ENCODE data around the gene GTSE1. TPM values are rescaled to one million over a fixed set of nuclear protein-coding genes. Genes with fewer than 3 reads are reported as not detected.

GTSE1 gene
- total and polyA plus RNA-seq, 9 donors: 0.18 to 0.84 (median 0.38) TPM; not detected in 1

DNA sequence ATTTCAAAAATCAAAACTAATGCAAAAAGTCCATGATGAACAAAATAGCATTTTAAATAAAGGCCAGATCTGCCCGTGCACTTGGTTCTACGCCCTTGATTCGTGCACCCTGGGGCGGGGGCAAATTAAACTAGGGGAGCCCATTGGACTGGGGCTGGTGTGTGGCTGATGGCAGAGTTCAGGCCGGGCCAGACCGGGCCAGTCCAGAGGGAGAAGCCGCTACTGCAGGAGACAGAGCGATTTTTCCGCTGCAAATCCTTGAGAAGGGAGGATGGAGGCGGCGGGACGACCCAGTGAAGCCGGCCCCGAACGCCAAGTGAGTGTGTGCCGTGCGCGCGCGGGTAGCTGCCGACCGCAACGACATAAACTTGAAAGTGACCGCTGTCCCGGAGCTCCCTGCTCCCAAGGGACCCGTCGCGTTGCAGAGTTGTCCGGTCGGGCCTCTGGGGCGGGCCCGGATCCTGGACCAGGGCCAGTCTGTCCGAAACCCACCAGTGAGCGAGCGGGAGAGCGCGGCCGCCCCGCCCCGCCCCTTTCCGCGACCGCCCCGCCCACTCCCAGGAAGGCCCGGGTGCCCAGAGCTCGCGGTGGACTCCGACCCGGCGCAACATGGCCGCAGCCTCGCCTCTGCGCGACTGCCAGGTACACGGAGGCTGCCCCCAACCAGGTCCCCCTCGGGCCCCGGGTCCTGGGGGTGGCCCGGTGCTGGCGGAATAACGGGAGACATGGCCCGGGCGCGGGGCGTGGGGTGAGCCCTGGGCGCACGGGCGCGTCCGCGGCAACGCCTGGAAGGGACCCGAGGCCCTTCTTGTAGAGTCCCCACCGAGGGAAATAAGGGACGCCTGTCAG is 29.0 kb upstream of the GTSE1 start, which contains the start of gene TTC38:
Gene TTC38 (plus strand): TSS at position 578 of the 849 bp plus-strand sequence. CDS start 32 bp downstream, at position 610.
- intact Hi-C loops (cut with DNase I): loop anchor here in 1 of 4 donors (10.0 kb wide), 1 partner anchor 143 kb away; no protein-coding TSS in a partner anchor
- H3K36me3 ChIP-seq: no peaks in the 10 kb centered on the region

DNA sequence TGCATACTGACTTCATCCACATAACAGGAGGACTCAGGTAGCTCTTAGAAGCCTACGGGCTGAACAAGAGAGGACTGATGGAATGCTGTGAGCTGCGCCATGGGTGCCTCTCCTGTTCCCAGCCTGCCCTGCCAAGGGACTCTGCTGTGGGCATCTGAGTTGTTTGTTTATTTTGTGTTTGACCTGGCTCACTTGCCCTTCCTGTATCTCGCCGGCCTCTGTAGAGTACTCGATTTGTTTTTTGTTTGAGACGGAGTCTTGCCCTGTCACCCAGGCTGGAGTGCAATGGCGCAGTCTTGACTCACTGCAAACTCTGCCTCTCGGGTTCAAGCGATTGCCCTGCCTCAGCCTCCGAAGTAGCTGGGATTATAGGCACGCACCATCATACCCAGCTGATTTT is 27.1 kb upstream of the GTSE1 start:
- DNase-seq: peak in 1 of 5 donors; percentile 20
- intact Hi-C loops (cut with DNase I): loop anchor here in 1 of 4 donors (10.0 kb wide), 1 partner anchor 145 kb away; no protein-coding TSS in a partner anchor
- Histone ChIP-seq H3K4me1 (ENCODE audit: insufficient read depth) (peaks cover 5% of the 10 kb centered on the region), H3K36me3 (no peaks in the 10 kb centered on the region), H3K27me3 (no peaks in the 10 kb centered on the region), H3K9me3 (no peaks in the 10 kb centered on the region), H3K4me3 (no peak overlapping the region), H3K27ac (peak overlapping the region in 1 of 2 donors; percentile 74)
- TF ChIP-seq EP300 (IDR thresholded peaks at IDR 0.05) (no peak), POLR2A (IDR thresholded peaks at IDR 0.05) (no peak)
- TF ChIP-seq, protein P1, sequence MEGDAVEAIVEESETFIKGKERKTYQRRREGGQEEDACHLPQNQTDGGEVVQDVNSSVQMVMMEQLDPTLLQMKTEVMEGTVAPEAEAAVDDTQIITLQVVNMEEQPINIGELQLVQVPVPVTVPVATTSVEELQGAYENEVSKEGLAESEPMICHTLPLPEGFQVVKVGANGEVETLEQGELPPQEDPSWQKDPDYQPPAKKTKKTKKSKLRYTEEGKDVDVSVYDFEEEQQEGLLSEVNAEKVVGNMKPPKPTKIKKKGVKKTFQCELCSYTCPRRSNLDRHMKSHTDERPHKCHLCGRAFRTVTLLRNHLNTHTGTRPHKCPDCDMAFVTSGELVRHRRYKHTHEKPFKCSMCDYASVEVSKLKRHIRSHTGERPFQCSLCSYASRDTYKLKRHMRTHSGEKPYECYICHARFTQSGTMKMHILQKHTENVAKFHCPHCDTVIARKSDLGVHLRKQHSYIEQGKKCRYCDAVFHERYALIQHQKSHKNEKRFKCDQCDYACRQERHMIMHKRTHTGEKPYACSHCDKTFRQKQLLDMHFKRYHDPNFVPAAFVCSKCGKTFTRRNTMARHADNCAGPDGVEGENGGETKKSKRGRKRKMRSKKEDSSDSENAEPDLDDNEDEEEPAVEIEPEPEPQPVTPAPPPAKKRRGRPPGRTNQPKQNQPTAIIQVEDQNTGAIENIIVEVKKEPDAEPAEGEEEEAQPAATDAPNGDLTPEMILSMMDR (IDR thresholded peaks at IDR 0.05): no peak
- 78 to 87% (median 80%) methylated on average over 11 of the region's 11 CpGs for WGBS, 3 donors

More for the DNA sequence above, 29.0 kb upstream of the GTSE1 start, which contains the start of gene TTC38:
- TF ChIP-seq EP300 (IDR thresholded peaks at IDR 0.05): no peak
- peak; percentile 49 for TF ChIP-seq POLR2A (IDR thresholded peaks at IDR 0.05)
- H3K9me3 ChIP-seq: no peaks in the 10 kb centered on the region
- H3K27me3 ChIP-seq: no peaks in the 10 kb centered on the region
- H3K4me1 ChIP-seq (ENCODE audit: insufficient read depth): peaks cover 9% of the 10 kb centered on the region
- DNase-seq: peak; percentile 90 to 93 (median 91)
- H3K27ac ChIP-seq: peak within 1 kb of the TSS; percentile 74 to 81
- WGBS, 3 donors: 1% methylated on average over 50 to 74 of the region's 74 CpGs
- H3K4me3 ChIP-seq: peak within 1 kb of the TSS; percentile 79

DNA sequence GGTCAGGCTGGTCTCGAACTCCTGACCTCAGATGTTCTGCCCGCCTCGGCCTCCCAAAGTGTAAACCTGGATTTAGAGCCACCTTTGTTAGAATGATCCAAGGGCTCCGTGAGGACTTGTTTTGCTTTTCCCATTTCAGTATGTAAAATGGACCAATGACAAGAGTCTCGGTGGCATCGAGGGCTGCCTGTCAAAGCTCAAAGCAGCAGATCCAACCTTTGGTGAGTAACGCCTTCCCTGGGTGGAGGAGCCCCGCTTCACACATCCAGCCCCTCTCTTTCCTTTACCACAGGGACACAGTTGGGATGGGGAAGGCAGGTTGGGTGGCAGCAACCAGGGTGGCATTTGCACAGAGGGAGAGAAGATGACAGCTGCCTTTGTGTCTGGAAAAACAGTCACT is 24.5 kb upstream of the GTSE1 start:
- intact Hi-C loops (cut with DNase I): no loop called here
- DNase-seq: peak in 1 of 5 donors; percentile 18
- Histone ChIP-seq H3K4me3 (no peak overlapping the region), H3K4me1 (ENCODE audit: insufficient read depth) (no peaks in the 10 kb centered on the region), H3K27me3 (no peaks in the 10 kb centered on the region), H3K27ac (no peak overlapping the region), H3K36me3 (peaks cover 2% of the 10 kb centered on the region), H3K9me3 (no peaks in the 10 kb centered on the region)
- WGBS, 3 donors: 94 to 96% (median 95%) methylated on average over 8 of the region's 8 CpGs
- TF ChIP-seq POLR2A (IDR thresholded peaks at IDR 0.05) (no peak), EP300 (IDR thresholded peaks at IDR 0.05) (no peak)
- TF ChIP-seq, protein P1 (IDR thresholded peaks at IDR 0.05): no peak

DNA sequence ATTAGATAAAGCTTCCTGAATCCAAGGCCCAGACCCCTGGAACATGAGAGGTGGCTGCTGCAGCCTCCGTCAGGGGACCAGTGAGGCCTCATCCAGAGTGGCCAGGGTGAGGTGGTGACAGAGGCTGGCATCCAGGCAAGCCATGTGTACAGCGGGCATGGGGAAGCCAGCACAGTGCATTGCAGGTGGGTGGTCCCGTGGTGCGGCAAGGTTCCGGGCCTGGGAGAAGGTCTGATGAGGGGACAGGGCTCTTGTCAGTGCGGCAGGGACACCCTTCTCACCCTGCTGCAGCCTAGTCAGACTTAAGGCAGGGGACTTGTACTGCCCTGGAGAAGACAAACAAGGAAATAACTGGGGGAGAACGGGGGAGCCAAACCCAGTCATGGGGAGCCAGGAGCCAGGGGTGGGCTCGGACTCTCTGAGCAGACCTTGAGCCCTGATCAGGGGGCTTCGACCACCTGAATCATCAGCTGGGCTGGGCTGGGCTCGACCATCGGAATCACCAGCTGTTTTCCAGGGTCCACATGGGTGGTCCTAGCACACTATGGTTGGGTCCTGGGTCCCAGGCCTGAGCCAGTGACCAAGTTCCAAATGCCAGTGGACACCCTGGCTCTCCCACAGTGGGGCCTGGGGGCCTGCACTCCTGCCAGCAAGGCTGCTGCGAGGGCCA is 23.8 kb upstream of the GTSE1 start:
- H3K36me3 ChIP-seq: peaks cover 2% of the 10 kb centered on the region
- no peaks in the 10 kb centered on the region for H3K4me1 ChIP-seq (ENCODE audit: insufficient read depth)
- intact Hi-C loops (cut with DNase I): no loop called here
- WGBS, 3 donors: 88 to 92% (median 89%) methylated on average over 11 to 12 of the region's 12 CpGs
- no peaks in the 10 kb centered on the region for H3K9me3 ChIP-seq
- H3K27ac ChIP-seq: no peak overlapping the region
- TF ChIP-seq POLR2A (IDR thresholded peaks at IDR 0.05) (no peak), EP300 (IDR thresholded peaks at IDR 0.05) (no peak)
- TF ChIP-seq, protein P1 (IDR thresholded peaks at IDR 0.05): no peak
- no peaks in the 10 kb centered on the region for H3K27me3 ChIP-seq
- peak in 1 of 5 donors; percentile 27 for DNase-seq
- no peak overlapping the region for H3K4me3 ChIP-seq
